LNCAP (cell line): ENCODE data around the gene MAP2K5.

Experiments
- TF ChIP-seq, protein P1 (sequence below): fragments of 450-650 bp; IDR thresholded peaks from 2 replicates; pipeline ENCODE4 v1.5.1; 2017; ENCODE audit warnings: mild to moderate bottlenecking

MAP2K5 gene

DNA sequence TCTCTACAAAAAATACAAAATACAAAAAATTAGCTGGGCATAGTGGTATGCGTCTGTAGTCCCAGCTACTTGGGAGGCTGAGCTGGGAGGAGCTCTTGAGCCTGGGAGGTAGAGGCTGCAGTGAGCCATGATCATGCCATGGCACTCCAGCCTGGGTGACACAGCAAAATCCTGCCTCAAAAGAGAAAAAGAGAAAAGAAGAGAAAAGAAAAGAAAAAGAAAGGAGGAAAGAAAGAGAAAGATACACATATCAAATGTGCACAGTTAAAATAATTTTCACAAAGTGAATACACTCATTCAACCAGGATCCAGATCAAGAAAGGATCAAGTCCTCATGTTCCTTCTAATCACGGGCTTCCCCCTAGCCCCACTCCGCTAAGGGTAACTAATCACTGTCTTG lies 27.4 kb upstream of the MAP2K5 start:
- TF ChIP-seq, protein P1, sequence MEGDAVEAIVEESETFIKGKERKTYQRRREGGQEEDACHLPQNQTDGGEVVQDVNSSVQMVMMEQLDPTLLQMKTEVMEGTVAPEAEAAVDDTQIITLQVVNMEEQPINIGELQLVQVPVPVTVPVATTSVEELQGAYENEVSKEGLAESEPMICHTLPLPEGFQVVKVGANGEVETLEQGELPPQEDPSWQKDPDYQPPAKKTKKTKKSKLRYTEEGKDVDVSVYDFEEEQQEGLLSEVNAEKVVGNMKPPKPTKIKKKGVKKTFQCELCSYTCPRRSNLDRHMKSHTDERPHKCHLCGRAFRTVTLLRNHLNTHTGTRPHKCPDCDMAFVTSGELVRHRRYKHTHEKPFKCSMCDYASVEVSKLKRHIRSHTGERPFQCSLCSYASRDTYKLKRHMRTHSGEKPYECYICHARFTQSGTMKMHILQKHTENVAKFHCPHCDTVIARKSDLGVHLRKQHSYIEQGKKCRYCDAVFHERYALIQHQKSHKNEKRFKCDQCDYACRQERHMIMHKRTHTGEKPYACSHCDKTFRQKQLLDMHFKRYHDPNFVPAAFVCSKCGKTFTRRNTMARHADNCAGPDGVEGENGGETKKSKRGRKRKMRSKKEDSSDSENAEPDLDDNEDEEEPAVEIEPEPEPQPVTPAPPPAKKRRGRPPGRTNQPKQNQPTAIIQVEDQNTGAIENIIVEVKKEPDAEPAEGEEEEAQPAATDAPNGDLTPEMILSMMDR, result no peak

DNA sequence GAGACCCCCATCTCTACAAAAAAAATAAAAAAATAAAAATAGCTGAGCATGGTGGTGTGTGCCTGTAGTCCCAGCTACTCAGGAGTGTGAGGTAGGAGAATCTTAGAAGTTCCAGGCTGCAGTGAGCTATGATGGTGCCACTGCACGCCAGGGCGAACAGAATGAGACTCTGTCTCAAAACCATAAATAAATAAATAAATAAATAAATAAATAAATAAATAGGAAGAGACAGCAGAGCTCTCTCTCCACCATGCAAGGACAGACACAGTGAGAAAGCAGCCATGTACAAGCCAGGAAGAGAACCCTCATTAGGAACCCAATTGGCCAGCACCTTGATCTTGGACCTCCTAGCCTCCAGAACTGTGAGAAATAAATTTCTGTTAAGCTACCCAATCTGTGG lies 26.9 kb upstream of the MAP2K5 start:
- TF ChIP-seq, protein P1, result no peak

- TF ChIP-seq, protein P1, result no peak
Measured at GRCh38 chr15:67520321-67521028, 22.0 kb upstream of the MAP2K5 start.

DNA sequence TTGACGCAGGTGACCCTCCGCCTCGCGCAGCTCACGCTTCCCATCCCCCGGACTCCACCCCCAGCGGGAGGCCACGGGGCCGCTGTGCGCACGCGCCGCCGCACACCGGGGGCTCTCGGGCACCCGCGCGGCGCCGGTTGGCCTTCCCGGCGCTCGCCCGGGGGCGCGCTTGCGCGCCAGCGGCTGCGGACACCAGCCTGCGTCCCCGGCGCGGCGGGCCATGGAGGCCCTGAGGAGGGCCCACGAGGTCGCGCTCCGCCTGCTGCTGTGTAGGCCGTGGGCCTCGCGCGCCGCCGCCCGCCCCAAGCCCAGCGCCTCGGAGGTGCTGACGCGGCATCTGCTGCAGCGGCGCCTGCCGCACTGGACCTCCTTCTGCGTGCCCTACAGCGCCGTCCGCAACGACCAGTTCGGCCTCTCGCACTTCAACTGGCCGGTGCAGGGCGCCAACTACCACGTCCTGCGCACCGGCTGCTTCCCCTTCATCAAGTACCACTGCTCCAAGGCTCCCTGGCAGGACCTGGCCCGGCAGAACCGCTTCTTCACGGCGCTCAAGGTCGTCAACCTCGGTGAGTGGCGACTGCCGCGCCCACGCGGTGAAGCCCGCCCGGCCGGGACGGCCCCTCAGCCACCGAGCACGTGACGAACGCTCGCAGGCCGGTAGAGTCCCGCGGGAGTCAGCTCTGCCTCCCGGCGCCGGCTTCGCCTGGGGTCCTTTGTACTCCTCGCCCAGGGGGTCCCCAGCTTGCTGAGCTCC lies 21.3 kb upstream of the MAP2K5 start, which contains the start of gene C15orf61:
Gene C15orf61, plus strand, starts transcription at position 103 of the 754 bp plus-strand sequence. Its CDS starts 118 bp downstream, at position 221.
- TF ChIP-seq, protein P1, result no peak

- TF ChIP-seq, protein P1, result no peak
Measured at GRCh38 chr15:67521783-67522568, 20.5 kb upstream of the MAP2K5 start.

DNA sequence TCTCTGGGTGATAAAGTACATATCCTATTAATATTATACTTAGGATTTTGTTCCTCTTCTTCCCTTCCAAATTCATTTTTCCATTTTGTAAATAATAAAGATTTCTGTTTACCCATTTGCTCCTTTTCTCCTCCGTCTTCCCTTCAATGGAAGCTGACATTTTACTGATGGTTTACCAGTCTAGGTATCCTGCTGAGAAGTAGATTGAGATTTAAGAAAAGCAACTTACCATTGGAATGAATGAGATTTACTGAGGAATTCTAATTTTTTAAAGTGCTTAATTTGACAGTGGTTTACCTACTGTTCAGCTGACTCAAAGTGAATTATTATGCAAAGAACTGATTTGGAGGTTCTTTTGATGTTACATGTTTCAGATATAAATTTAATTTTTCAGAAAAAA lies 19.2 kb upstream of the MAP2K5 start:
- TF ChIP-seq, protein P1, result no peak

DNA sequence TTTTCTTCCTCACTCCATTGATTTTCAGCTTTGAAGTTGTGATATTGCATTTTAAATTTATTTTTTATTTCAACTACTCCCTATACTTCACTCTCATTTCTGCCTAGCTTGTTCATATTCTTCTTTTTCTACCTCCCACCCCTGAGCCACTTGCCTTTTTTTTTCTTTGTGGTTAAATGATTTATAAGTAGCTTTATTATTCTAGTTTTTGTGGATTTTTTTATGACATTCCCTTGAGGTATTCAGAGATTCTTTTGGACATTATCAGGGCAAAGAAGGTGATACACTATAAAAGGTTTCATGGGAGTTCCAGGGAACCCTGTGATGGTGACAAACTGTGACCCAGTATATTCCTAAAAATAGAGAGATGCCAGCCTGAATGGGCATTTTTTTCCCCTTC lies 18.3 kb upstream of the MAP2K5 start:
- TF ChIP-seq, protein P1, result no peak
